ENCODE results near the gene SLC47A2. TPM values are rescaled to one million over a fixed set of nuclear protein-coding genes. Genes with fewer than 3 reads are reported as not detected.
"Not testable (repeated sequence)": the region's sequence is repeated elsewhere in the genome, so short reads cannot be mapped to it uniquely, and the experiment has no call there.

Gene SLC47A2, protein sequence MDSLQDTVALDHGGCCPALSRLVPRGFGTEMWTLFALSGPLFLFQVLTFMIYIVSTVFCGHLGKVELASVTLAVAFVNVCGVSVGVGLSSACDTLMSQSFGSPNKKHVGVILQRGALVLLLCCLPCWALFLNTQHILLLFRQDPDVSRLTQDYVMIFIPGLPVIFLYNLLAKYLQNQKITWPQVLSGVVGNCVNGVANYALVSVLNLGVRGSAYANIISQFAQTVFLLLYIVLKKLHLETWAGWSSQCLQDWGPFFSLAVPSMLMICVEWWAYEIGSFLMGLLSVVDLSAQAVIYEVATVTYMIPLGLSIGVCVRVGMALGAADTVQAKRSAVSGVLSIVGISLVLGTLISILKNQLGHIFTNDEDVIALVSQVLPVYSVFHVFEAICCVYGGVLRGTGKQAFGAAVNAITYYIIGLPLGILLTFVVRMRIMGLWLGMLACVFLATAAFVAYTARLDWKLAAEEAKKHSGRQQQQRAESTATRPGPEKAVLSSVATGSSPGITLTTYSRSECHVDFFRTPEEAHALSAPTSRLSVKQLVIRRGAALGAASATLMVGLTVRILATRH
- total RNA-seq, result under 1 TPM in 2 of 3 donors, not detected in 1; 0.15 to 0.66 TPM

GRCh38 chr17:19716108-19717030, at the start of gene SLC47A2:
Gene SLC47A2 (minus strand): TSS chr17:19716584. CDS start chr17:19716555, 29 bp downstream.
- H3K4me1 ChIP-seq, result no peaks in the 10 kb centered on the region
- no peaks in the 10 kb centered on the region for H3K27me3 ChIP-seq
- DNase-seq (ENCODE audit: low spot score in 2 of 2), result no peak
- intact Hi-C loops (cut with DNase I; ENCODE audit: low total_unique reads), result no loop called here
- no peaks in the 10 kb centered on the region for H3K36me3 ChIP-seq
- no peaks in the 10 kb centered on the region for H3K9me3 ChIP-seq
- no peak within 1 kb of the TSS for H3K27ac ChIP-seq
- TF ChIP-seq POLR2AphosphoS5 (IDR thresholded peaks at IDR 0.05) (no peak), POLR2A (IDR thresholded peaks at IDR 0.05) (no peak)
- TF ChIP-seq, protein P1, sequence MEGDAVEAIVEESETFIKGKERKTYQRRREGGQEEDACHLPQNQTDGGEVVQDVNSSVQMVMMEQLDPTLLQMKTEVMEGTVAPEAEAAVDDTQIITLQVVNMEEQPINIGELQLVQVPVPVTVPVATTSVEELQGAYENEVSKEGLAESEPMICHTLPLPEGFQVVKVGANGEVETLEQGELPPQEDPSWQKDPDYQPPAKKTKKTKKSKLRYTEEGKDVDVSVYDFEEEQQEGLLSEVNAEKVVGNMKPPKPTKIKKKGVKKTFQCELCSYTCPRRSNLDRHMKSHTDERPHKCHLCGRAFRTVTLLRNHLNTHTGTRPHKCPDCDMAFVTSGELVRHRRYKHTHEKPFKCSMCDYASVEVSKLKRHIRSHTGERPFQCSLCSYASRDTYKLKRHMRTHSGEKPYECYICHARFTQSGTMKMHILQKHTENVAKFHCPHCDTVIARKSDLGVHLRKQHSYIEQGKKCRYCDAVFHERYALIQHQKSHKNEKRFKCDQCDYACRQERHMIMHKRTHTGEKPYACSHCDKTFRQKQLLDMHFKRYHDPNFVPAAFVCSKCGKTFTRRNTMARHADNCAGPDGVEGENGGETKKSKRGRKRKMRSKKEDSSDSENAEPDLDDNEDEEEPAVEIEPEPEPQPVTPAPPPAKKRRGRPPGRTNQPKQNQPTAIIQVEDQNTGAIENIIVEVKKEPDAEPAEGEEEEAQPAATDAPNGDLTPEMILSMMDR (IDR thresholded peaks at IDR 0.05), result no peak
- H3K4me3 ChIP-seq, result no peak within 1 kb of the TSS

- TF ChIP-seq POLR2A (IDR thresholded peaks at IDR 0.05), result no peak
- no peak for TF ChIP-seq POLR2AphosphoS5 (IDR thresholded peaks at IDR 0.05)
- TF ChIP-seq, protein P1 (IDR thresholded peaks at IDR 0.05), result no peak
- no peak for DNase-seq (ENCODE audit: low spot score in 2 of 2)
Observed at GRCh38 chr17:19766016-19766415, 49.6 kb upstream of the SLC47A2 start.

GRCh38 chr17:19763991-19764390, 47.6 kb upstream of the SLC47A2 start:
- H3K4me3 ChIP-seq, H3K27ac ChIP-seq, H3K27me3 ChIP-seq, H3K4me1 ChIP-seq, H3K9me3 ChIP-seq, H3K36me3 ChIP-seq: not testable (repeated sequence)
- intact Hi-C loops (cut with DNase I; ENCODE audit: low total_unique reads), result loop anchor here (2.0 kb wide), 1 partner anchor 249 kb away; no protein-coding TSS in a partner anchor
- DNase-seq (ENCODE audit: low spot score in 2 of 2), result peak in 1 of 2 donors; percentile 15

More at GRCh38 chr17:19766016-19766415, 49.6 kb upstream of the SLC47A2 start:
- no peaks in the 10 kb centered on the region for H3K4me1 ChIP-seq
- intact Hi-C loops (cut with DNase I; ENCODE audit: low total_unique reads), result no loop called here
- no peak overlapping the region for H3K27ac ChIP-seq
- H3K9me3 ChIP-seq, result no peaks in the 10 kb centered on the region
- no peaks in the 10 kb centered on the region for H3K27me3 ChIP-seq
- no peaks in the 10 kb centered on the region for H3K36me3 ChIP-seq
- H3K4me3 ChIP-seq, result no peak overlapping the region

DNA sequence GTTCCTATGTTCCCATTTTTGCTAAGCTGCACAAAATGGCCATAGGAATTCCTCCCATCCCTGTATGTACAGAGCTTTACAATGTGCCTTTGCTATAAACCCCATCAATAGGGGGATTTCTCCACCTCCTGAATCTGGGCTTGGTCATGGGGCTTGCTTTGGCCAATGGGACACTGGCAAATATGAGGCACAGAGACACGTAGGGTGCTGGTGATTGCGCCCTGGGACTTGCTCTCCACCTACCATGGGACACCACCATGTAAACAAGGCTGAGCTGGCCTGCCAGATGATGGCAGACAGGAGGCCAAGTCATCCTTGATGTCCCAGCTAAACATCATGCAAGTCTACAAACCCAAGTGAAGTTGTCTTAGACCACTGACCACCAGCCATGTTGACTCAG, 47.0 kb upstream of the SLC47A2 start:
- no peak overlapping the region for H3K4me3 ChIP-seq
- no peaks in the 10 kb centered on the region for H3K36me3 ChIP-seq
- DNase-seq (ENCODE audit: low spot score in 2 of 2), result peak in 1 of 2 donors; percentile 14
- H3K27ac ChIP-seq, result no peak overlapping the region
- no peaks in the 10 kb centered on the region for H3K9me3 ChIP-seq
- intact Hi-C loops (cut with DNase I; ENCODE audit: low total_unique reads), result loop anchor here (2.0 kb wide), 1 partner anchor 249 kb away; no protein-coding TSS in a partner anchor
- H3K27me3 ChIP-seq, result no peaks in the 10 kb centered on the region
- H3K4me1 ChIP-seq, result no peaks in the 10 kb centered on the region
- TF ChIP-seq POLR2AphosphoS5 (IDR thresholded peaks at IDR 0.05) (no peak), POLR2A (IDR thresholded peaks at IDR 0.05) (no peak)
- TF ChIP-seq, protein P1 (IDR thresholded peaks at IDR 0.05), result no peak

DNA sequence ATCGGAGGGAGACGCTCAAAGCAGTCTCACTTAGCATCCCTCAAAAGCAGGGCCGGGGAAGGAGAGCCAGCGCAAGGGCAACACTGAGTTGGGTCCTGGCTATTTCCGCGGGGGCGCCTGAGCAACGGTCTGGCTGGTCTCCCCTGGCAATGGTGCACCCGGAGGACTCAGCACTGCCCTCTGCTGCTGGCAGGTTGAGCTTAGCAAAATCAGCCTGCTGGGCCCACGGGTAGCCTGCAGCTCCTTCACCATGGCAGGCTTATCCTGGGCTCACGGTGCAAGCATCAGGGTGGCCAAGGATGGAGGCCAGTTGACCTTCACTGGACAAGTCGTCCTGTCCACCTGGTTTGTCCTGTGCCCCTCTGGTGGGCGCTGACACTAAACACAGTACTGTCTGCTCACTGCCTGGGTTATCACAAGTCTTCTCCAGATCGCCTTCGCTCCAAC, 46.2 kb upstream of the SLC47A2 start:
- no peaks in the 10 kb centered on the region for H3K9me3 ChIP-seq
- intact Hi-C loops (cut with DNase I; ENCODE audit: low total_unique reads), result loop anchor here (2.0 kb wide), 1 partner anchor 248 kb away; no protein-coding TSS in a partner anchor
- no peaks in the 10 kb centered on the region for H3K27me3 ChIP-seq
- DNase-seq (ENCODE audit: low spot score in 2 of 2), result peak in 1 of 2 donors; percentile 50
- no peaks in the 10 kb centered on the region for H3K36me3 ChIP-seq
- H3K4me1 ChIP-seq, result no peaks in the 10 kb centered on the region
- H3K4me3 ChIP-seq, result no peak overlapping the region
- H3K27ac ChIP-seq, result no peak overlapping the region
- TF ChIP-seq POLR2AphosphoS5 (IDR thresholded peaks at IDR 0.05) (no peak), POLR2A (IDR thresholded peaks at IDR 0.05) (no peak)
- TF ChIP-seq, protein P1 (IDR thresholded peaks at IDR 0.05), result peak; percentile 27 to 71 (median 54)
